Measurements from ENCODE around the gene ELMOD3.

DNA sequence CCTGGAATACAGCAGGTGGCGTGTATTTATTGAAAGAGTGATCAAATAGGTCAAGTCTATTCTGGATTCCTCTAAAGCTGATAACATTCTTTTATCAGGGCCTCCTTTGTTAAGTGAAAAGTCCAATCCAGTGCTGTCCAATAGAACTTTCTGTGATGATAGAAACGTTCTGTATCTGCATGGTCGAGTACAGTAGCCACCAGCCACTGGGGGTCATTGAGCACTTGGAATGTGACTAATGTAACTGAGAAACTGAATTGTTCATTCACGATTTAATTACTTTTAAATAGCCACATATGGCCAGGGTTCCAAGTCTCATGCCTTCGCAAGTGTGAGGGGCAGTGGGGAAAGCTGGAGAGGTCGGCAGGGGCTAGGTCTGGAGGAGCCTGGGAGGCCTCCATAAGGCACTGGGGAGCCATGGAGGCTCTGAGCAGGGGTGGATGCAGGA is 84.5 kb downstream of the ELMOD3 start:
- TF ChIP-seq, protein P1, sequence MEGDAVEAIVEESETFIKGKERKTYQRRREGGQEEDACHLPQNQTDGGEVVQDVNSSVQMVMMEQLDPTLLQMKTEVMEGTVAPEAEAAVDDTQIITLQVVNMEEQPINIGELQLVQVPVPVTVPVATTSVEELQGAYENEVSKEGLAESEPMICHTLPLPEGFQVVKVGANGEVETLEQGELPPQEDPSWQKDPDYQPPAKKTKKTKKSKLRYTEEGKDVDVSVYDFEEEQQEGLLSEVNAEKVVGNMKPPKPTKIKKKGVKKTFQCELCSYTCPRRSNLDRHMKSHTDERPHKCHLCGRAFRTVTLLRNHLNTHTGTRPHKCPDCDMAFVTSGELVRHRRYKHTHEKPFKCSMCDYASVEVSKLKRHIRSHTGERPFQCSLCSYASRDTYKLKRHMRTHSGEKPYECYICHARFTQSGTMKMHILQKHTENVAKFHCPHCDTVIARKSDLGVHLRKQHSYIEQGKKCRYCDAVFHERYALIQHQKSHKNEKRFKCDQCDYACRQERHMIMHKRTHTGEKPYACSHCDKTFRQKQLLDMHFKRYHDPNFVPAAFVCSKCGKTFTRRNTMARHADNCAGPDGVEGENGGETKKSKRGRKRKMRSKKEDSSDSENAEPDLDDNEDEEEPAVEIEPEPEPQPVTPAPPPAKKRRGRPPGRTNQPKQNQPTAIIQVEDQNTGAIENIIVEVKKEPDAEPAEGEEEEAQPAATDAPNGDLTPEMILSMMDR (IDR thresholded peaks at IDR 0.05; ENCODE audit: low read depth, low read length) = no peak
- no peak for TF ChIP-seq EZH2phosphoT487 (IDR thresholded peaks at IDR 0.05; ENCODE audit: low read depth)

Data from OCI-LY3 (cell line).